HL-60 (cell line): Measurements from ENCODE around the gene PHF21B.

Source experiments
- DNase-seq, 2 experiments: peaks; one replicate each; pipeline ENCODE4 v3.0.0-alpha.2; 2010 to 2020; ENCODE audit warnings: low read depth in 1 of 2, low spot score in 1 of 2
- H3K27ac ChIP-seq: fragments of 250-450 bp; sonication (Bioruptor Pico); replicated peaks from 2 replicates; pipeline ENCODE4 v1.5.1; 2020; ENCODE audit warnings: mild to moderate bottlenecking, moderate library complexity
- H3K27me3 ChIP-seq: fragments of 250-450 bp; sonication (Bioruptor Pico); 2 replicates; pipeline ENCODE4 v1.5.1; 2021; ENCODE audit warnings: mild to moderate bottlenecking, moderate library complexity; ENCODE audit not compliant: insufficient read depth, poor library complexity, severe bottlenecking
- H3K4me3 ChIP-seq: replicated peaks from 2 replicates; pipeline ENCODE4 v1.5.1; 2011; ENCODE audit warnings: mild to moderate bottlenecking, control low read depth, low read length; ENCODE audit not compliant: insufficient read depth
- CTCF ChIP-seq: IDR thresholded peaks from one replicate; pipeline ENCODE4 v1.5.1; 2011; ENCODE audit warnings: low read length, control low read depth, inconsistent platforms; ENCODE audit not compliant: insufficient read depth
- GABPA ChIP-seq: IDR thresholded peaks from 2 replicates; pipeline ENCODE4 v1.6.1; 2012; ENCODE audit warnings: low read depth
- POLR2AphosphoS5 ChIP-seq: IDR thresholded peaks from 2 replicates; pipeline ENCODE4 v1.6.1; 2012; ENCODE audit warnings: low read depth
- REST ChIP-seq: IDR thresholded peaks from 2 replicates; pipeline ENCODE4 v1.6.1; 2012; ENCODE audit warnings: low read depth; ENCODE audit not compliant: insufficient replicate concordance
- SPI1 ChIP-seq: IDR thresholded peaks from 2 replicates; pipeline ENCODE4 v1.6.1; 2012; ENCODE audit warnings: low read depth, mild to moderate bottlenecking, borderline replicate concordance

The PHF21B gene

GRCh38 chr22:44871782-44872181 is 138.0 kb downstream of the PHF21B start:
- Histone ChIP-seq H3K27me3 (no peaks in the 10 kb centered on the region), H3K4me3 (no peak overlapping the region), H3K27ac (no peak overlapping the region)
- TF ChIP-seq POLR2AphosphoS5 = no peak
- TF ChIP-seq GABPA = no peak
- no peak for TF ChIP-seq CTCF
- TF ChIP-seq REST = no peak
- no peak for TF ChIP-seq SPI1
- DNase-seq = no peak

GRCh38 chr22:44870021-44870420 is 139.8 kb downstream of the PHF21B start:
- DNase-seq = no peak
- Histone ChIP-seq H3K4me3 (no peak overlapping the region), H3K27me3 (no peaks in the 10 kb centered on the region), H3K27ac (no peak overlapping the region)
- TF ChIP-seq SPI1 (no peak), REST (no peak), CTCF (no peak), GABPA (no peak), POLR2AphosphoS5 (no peak)

GRCh38 chr22:44869196-44869595 is 140.6 kb downstream of the PHF21B start:
- no peaks in the 10 kb centered on the region for H3K27me3 ChIP-seq
- TF ChIP-seq POLR2AphosphoS5 (no peak), SPI1 (no peak), REST (no peak), CTCF (no peak), GABPA (no peak)
- no peak overlapping the region for H3K27ac ChIP-seq
- no peak overlapping the region for H3K4me3 ChIP-seq
- DNase-seq = no peak
